ENCODE results near the gene NIT2. TPM values are rescaled to one million over a fixed set of nuclear protein-coding genes. Genes with fewer than 3 reads are reported as not detected.

Gene NIT2
- total RNA-seq, 1 donor from 2014 or later, result 31.0 TPM

DNA sequence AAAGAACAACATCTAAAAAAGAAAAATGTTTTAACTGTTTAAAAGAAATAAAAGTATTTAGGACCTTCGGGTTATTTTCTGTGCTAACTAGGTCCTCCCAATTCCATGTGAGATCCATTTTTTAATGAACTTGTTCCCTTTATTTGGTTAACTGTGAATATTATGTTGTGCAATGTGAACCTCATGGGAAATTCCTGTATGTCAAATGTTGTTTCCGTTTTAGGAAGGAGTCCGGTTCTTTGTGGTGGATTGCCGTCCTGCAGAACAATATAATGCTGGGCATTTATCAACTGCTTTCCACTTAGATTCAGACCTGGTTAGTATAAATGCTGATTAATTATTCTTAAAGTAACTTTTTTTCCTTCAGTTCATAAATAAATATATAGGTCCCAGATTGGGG, 35.5 kb upstream of the NIT2 start:
- TF ChIP-seq, protein P1, sequence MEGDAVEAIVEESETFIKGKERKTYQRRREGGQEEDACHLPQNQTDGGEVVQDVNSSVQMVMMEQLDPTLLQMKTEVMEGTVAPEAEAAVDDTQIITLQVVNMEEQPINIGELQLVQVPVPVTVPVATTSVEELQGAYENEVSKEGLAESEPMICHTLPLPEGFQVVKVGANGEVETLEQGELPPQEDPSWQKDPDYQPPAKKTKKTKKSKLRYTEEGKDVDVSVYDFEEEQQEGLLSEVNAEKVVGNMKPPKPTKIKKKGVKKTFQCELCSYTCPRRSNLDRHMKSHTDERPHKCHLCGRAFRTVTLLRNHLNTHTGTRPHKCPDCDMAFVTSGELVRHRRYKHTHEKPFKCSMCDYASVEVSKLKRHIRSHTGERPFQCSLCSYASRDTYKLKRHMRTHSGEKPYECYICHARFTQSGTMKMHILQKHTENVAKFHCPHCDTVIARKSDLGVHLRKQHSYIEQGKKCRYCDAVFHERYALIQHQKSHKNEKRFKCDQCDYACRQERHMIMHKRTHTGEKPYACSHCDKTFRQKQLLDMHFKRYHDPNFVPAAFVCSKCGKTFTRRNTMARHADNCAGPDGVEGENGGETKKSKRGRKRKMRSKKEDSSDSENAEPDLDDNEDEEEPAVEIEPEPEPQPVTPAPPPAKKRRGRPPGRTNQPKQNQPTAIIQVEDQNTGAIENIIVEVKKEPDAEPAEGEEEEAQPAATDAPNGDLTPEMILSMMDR (IDR thresholded peaks at IDR 0.05; ENCODE audit: insufficient read depth, low read length, poor library complexity, severe bottlenecking), result no peak
- Histone ChIP-seq H3K27me3 (ENCODE audit: control insufficient read depth, insufficient read depth, low read length) (no peaks in the 10 kb centered on the region), H3K36me3 (ENCODE audit: control insufficient read depth, insufficient read depth, low read length) (no peaks in the 10 kb centered on the region), H3K4me3 (ENCODE audit: low read depth, low read length) (no peak overlapping the region)
- DNase-seq (ENCODE audit: low read depth), result no peak

DNA sequence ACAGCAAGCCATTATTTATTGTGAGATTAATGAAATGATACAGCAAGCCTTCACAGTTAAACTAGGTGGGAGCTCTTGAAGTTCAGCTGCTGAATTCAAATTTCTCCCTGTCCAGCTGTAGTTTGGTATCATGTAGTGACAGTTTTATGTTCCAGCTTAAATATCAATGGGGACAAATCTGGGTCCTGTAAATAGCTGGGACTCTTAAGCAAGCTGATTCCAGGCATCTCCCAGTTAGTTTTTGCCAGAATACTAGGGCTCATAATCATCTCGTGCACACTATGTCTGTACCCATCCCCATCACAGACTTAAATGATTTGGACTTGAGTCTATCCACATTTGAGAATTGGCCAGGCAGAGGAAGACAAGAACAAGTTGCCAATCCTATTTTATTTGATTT, 27.9 kb upstream of the NIT2 start:
- Histone ChIP-seq H3K36me3 (ENCODE audit: control insufficient read depth, insufficient read depth, low read length) (no peaks in the 10 kb centered on the region), H3K4me3 (ENCODE audit: low read depth, low read length) (no peak overlapping the region), H3K27me3 (ENCODE audit: control insufficient read depth, insufficient read depth, low read length) (no peaks in the 10 kb centered on the region)
- no peak for DNase-seq (ENCODE audit: low read depth)
- TF ChIP-seq, protein P1 (IDR thresholded peaks at IDR 0.05; ENCODE audit: insufficient read depth, low read length, poor library complexity, severe bottlenecking), result no peak

DNA sequence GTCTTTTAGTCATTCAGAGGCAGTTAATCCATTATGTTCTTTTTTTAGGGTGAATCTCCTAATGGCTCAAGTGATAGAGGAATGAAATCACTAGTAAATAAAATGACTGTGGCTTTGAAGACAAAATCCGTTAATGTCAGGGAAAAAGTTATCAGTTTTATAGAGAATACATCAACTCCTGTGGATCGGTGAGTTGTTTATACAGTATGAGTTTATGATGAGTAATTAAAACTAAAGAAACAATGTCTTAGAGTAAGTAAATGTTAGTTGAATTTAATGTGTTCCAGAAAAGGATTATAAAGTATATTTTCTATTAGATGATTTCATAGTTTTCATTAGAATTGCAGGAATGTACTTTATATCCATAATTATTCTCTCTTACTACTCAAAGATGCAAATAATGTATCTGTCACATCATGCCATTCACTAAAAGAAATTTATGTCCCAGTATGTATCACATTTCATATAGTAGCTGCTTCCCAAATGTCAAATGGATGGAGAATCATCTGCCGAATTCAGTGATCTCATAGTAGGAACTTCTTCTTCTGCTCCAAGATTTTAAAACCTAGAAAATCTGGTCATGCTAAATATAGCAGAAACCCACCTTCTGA, 24.1 kb upstream of the NIT2 start:
- Histone ChIP-seq H3K4me3 (ENCODE audit: low read depth, low read length) (no peak overlapping the region), H3K27me3 (ENCODE audit: control insufficient read depth, insufficient read depth, low read length) (no peaks in the 10 kb centered on the region), H3K36me3 (ENCODE audit: control insufficient read depth, insufficient read depth, low read length) (no peaks in the 10 kb centered on the region)
- TF ChIP-seq, protein P1 (IDR thresholded peaks at IDR 0.05; ENCODE audit: insufficient read depth, low read length, poor library complexity, severe bottlenecking), result no peak
- no peak for DNase-seq (ENCODE audit: low read depth)

DNA sequence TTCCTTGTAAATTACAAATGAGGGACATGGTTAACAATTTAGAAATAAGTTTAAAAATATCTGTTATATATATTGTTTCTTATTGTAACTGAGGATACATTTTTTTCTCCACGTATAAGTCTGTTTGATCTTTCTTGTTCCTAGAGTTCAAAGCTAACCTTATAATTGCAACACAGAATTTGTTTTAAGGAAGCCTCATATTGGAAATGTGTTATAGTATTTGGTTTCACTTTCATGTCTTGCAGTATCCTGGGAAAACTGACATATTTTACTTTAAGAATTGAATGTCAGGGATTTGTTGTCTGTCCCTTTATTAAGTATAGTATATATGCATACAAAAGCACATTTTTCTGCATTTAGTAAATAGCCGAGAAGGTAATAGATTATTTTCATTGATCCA, 23.5 kb upstream of the NIT2 start:
- H3K36me3 ChIP-seq (ENCODE audit: control insufficient read depth, insufficient read depth, low read length), result no peaks in the 10 kb centered on the region
- no peaks in the 10 kb centered on the region for H3K27me3 ChIP-seq (ENCODE audit: control insufficient read depth, insufficient read depth, low read length)
- no peak for DNase-seq (ENCODE audit: low read depth)
- no peak overlapping the region for H3K4me3 ChIP-seq (ENCODE audit: low read depth, low read length)
- TF ChIP-seq, protein P1 (IDR thresholded peaks at IDR 0.05; ENCODE audit: insufficient read depth, low read length, poor library complexity, severe bottlenecking), result no peak

DNA sequence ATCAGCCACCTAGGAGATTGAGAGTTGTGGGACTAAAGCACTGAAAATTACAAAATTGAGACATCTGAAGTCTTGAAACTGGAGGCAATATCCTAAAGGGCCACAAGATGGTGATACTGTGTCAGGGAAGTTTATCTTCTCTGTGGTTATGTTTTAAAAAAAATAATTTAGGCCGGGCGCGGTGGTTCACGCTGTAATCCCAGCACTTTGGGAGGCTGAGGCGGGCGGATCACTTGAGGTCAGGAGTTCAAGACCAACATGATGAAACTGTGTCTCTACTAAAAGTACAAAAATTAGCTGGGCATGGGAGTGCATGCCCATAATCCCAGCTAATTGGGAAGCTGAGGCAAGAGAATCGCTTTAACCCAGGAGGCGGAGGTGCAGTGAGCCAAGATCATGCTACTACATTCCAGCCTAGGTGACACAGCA, 17.9 kb upstream of the NIT2 start:
- no peak for DNase-seq (ENCODE audit: low read depth)
- TF ChIP-seq, protein P1 (IDR thresholded peaks at IDR 0.05; ENCODE audit: insufficient read depth, low read length, poor library complexity, severe bottlenecking), result peak; percentile 65
- Histone ChIP-seq H3K4me3 (ENCODE audit: low read depth, low read length) (no peak overlapping the region), H3K36me3 (ENCODE audit: control insufficient read depth, insufficient read depth, low read length) (peaks cover 1% of the 10 kb centered on the region), H3K27me3 (ENCODE audit: control insufficient read depth, insufficient read depth, low read length) (no peaks in the 10 kb centered on the region)

DNA sequence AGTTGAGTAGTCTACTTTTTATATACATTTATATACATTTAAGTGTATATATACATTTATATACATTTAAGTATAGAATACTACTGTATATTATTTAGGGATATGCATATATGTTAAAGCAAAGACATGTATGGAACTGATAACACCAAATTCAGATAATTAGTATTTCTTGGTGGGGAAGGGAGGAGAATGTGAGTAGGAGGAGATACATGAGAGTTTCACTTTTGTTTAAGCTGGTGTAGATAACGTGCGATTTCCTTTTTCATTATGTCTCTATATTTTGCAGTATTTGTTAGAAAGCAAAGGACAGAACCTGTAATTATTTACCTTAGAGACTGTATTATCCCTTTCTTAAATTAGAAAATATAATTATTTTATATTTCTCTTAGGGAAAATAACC, 16.6 kb upstream of the NIT2 start:
- TF ChIP-seq, protein P1 (IDR thresholded peaks at IDR 0.05; ENCODE audit: insufficient read depth, low read length, poor library complexity, severe bottlenecking), result no peak
- no peak overlapping the region for H3K4me3 ChIP-seq (ENCODE audit: low read depth, low read length)
- DNase-seq (ENCODE audit: low read depth), result no peak
- H3K27me3 ChIP-seq (ENCODE audit: control insufficient read depth, insufficient read depth, low read length), result no peaks in the 10 kb centered on the region
- peaks cover 1% of the 10 kb centered on the region for H3K36me3 ChIP-seq (ENCODE audit: control insufficient read depth, insufficient read depth, low read length)

Data from kidney epithelial cell (primary cell).